Upper lobe of left lung (tissue), 6 donors: Measurements from ENCODE around the gene CT47A1. TPM values are rescaled to one million over a fixed set of nuclear protein-coding genes. Genes with fewer than 3 reads are reported as not detected.
"Not testable (repeated sequence)": the region's sequence is repeated elsewhere in the genome, so short reads cannot be mapped to it uniquely, and the experiment has no call there.

Experiments
- ATAC-seq, 2 donors: fragments of 200-7000 bp; cut with Tn5 transposase; one replicate each; pipeline ENCODE4 v1.9.1; 2022; ENCODE audit warnings: mild to moderate bottlenecking in 2 of 2, moderate library complexity in 2 of 2; ENCODE audit not compliant: low FRiP score in 2 of 2
- DNase-seq, 2 donors: peaks; one replicate each; pipeline ENCODE4 v3.0.0-alpha.2; 2019 to 2020
- H3K27ac ChIP-seq, 4 donors: fragments of 200-600 bp; sonication (generic); one replicate each; pipeline ENCODE4 v1.5.1; 2016 to 2019
- H3K27me3 ChIP-seq, 4 donors: fragments of 200-600 bp; sonication (generic); one replicate each; pipeline ENCODE4 v1.5.1; 2017 to 2019
- H3K36me3 ChIP-seq, 4 donors: fragments of 200-600 bp; sonication (generic); one replicate each; pipeline ENCODE4 v1.5.1; 2016 to 2019
- H3K4me1 ChIP-seq, 4 donors: fragments of 200-600 bp; sonication (generic); one replicate each; pipeline ENCODE4 v1.5.1; 2018 to 2019
- H3K4me3 ChIP-seq, 4 donors: fragments of 200-600 bp; sonication (generic); one replicate each; pipeline ENCODE4 v1.5.1; 2017 to 2019; ENCODE audit warnings: mild to moderate bottlenecking in 2 of 4, moderate library complexity in 1 of 4
- H3K9me3 ChIP-seq, 4 donors: fragments of 200-600 bp; sonication (generic); one replicate each; pipeline ENCODE4 v1.5.1; 2018 to 2019
- CTCF ChIP-seq, 6 experiments: fragments of 450-650 bp in 4 of 6; fragments of 200-600 bp in 2 of 6; sonication (generic) in 2 of 6; IDR thresholded peaks; one replicate each; pipeline ENCODE4 v1.5.1; 2016 to 2019; ENCODE audit warnings: antibody characterized with exemption in 6 of 6
- EP300 ChIP-seq, 4 donors: sonication (generic); formaldehyde crosslinking; IDR thresholded peaks; one replicate each; pipeline ENCODE4 v1.5.1; 2017; ENCODE audit warnings: antibody characterized with exemption in 4 of 4, control low read depth in 2 of 4
- POLR2A ChIP-seq, 4 donors: fragments of 450-650 bp; IDR thresholded peaks; one replicate each; pipeline ENCODE4 v1.5.1; 2016 to 2017; ENCODE audit warnings: antibody characterized with exemption in 4 of 4, mild to moderate bottlenecking in 2 of 4
- POLR2AphosphoS5 ChIP-seq, 2 donors: sonication (generic); formaldehyde crosslinking; IDR thresholded peaks; one replicate each; pipeline ENCODE4 v1.5.1; 2017; ENCODE audit warnings: antibody characterized with exemption in 2 of 2
- WGBS, 2 donors: methylation state at CpG; one replicate each; pipeline ENCODE4 v1.1.5; 2017 to 2018; 5-methylcytosine and 5-hydroxymethylcytosine counted together
- small RNA-seq, 4 donors: library from RNA; depleted of rRNA; stranded (forward); fragments of <200 nt; gene quantifications; one replicate each; pipeline ENCODE3, GENCODE V24; 2016
- total RNA-seq, 6 donors: library from RNA; depleted of rRNA in 4 of 6; stranded (reverse); fragments of >200 nt in 4 of 6; gene quantifications; one replicate each; pipeline versions ENCODE4 v1.1.0 to v1.2.1, GENCODE V29; 2016 to 2021
- donor health status: DM: no; HTN: no; CAD: no; lungs with moderate emphysema.
- donor health status: DM: no; HTN: yes; CAD: no; lungs with severe emphysema.

The CT47A1 gene
- total RNA-seq, 6 donors from 2014 or later: not detected

GRCh38 chrX:120999413-120999812 is 13.9 kb upstream of the CT47A1 start:
- no peak overlapping the region for H3K27ac ChIP-seq
- TF ChIP-seq POLR2A (IDR thresholded peaks at IDR 0.05) (no peak), CTCF (IDR thresholded peaks at IDR 0.05) (no peak), EP300 (IDR thresholded peaks at IDR 0.05) (no peak), POLR2AphosphoS5 (IDR thresholded peaks at IDR 0.05) (no peak)
- H3K36me3 ChIP-seq: no peaks in the 10 kb centered on the region
- 74 to 85% methylated on average over 3 of the region's 3 CpGs for WGBS, 2 donors
- H3K4me3 ChIP-seq: no peak overlapping the region
- H3K4me1 ChIP-seq: no peaks in the 10 kb centered on the region
- ATAC-seq (no peak), DNase-seq (no peak)
- no peaks in the 10 kb centered on the region for H3K27me3 ChIP-seq
- H3K9me3 ChIP-seq: no peaks in the 10 kb centered on the region

GRCh38 chrX:120956500-120956899 is 29.1 kb downstream of the CT47A1 start, which contains the start of gene CT47A7:
TSS of gene CT47A7 (minus strand) at chrX:120956600. CDS start at chrX:120956345, 255 bp downstream.
- no CpG with 5 or more reads among the region's 7 CpGs for WGBS, 2 donors
- H3K27me3 ChIP-seq, H3K4me3 ChIP-seq, DNase-seq, H3K27ac ChIP-seq, H3K4me1 ChIP-seq, H3K36me3 ChIP-seq, H3K9me3 ChIP-seq, ATAC-seq: not testable (repeated sequence)

Small RNAs within 50 kb of the gene (small RNA-seq; reads per million reads assigned to genes)
- gene AL670379.1 (0 reads per million in 4 donors), gene AL670379.10 (0 reads per million in 4 donors), gene AL670379.11 (0 reads per million in 4 donors), gene AL670379.12 (0 reads per million in 4 donors), gene AL670379.2 (0 reads per million in 4 donors), gene AL670379.3 (0 reads per million in 4 donors), gene AL670379.4 (0 reads per million in 4 donors), gene AL670379.5 (0 reads per million in 4 donors), gene AL670379.6 (0 reads per million in 4 donors), gene AL670379.7 (0 reads per million in 4 donors), gene AL670379.8 (0 reads per million in 4 donors), gene AL670379.9 (0 reads per million in 4 donors)

Other genes starting within 250 kb of the CT47A1 start
- not detected for gene CT47B1, start 109.9 kb downstream of the CT47A1 start, total RNA-seq
- gene CT47A11, start 48.6 kb downstream of the CT47A1 start, total RNA-seq: not detected
- not detected for gene CT47A10, start 43.7 kb downstream of the CT47A1 start, total RNA-seq
- not detected for gene CT47A9, start 38.9 kb downstream of the CT47A1 start, total RNA-seq
- gene CT47A8, start 34.0 kb downstream of the CT47A1 start, total RNA-seq: not detected
- gene CT47A7, start 29.2 kb downstream of the CT47A1 start, total RNA-seq: not detected
- not detected for gene CT47A6, start 24.3 kb downstream of the CT47A1 start, total RNA-seq
- not detected for gene CT47A5, start 19.4 kb downstream of the CT47A1 start, total RNA-seq
- not detected for gene CT47A4, start 14.6 kb downstream of the CT47A1 start, total RNA-seq
- not detected for gene CT47A3, start 9.7 kb downstream of the CT47A1 start, total RNA-seq
- not detected for gene CT47A2, start 4.8 kb downstream of the CT47A1 start, total RNA-seq
- 1 to 10 TPM; 1.0 to 2.5 (median 1.5) TPM for gene GLUD2, start 61.9 kb upstream of the CT47A1 start, total RNA-seq